A673 (cell line): ENCODE measurements around the gene PRDM16. TPM values are rescaled to one million over a fixed set of nuclear protein-coding genes. Genes with fewer than 3 reads are reported as not detected.

Experiments
- BruUV-seq: library from RNA; stranded (reverse); fragments of 400-500 nt; replicated peaks from 2 replicates; lab custom pipeline; 2021; lab: Mats Ljungman, UMichigan
- CTCF ChIA-PET: fragments of 300-600 bp; sonication (Branson Sonifier 250); formaldehyde crosslinking; loops from one replicate; lab custom pipeline; 2022; ENCODE audit warnings: antibody characterized with exemption; lab: Charles Lee
- POLR2A ChIA-PET: fragments of 300-600 bp; sonication (Branson Sonifier 250); formaldehyde crosslinking; loops from one replicate; lab custom pipeline; 2022; ENCODE audit warnings: antibody characterized with exemption; ENCODE audit not compliant: low non-redundant PET; lab: Charles Lee
- DNase-seq: peaks from one replicate; pipeline ENCODE4 v3.0.0-alpha.2; 2015; ENCODE audit warnings: low spot score
- H3K27ac ChIP-seq: fragments of 200-600 bp; sonication (generic); 2 replicates; pipeline ENCODE4 v1.5.1; 2016; ENCODE audit warnings: mixed run types, low read depth, mild to moderate bottlenecking, mixed read lengths, antibody characterized with exemption, low read length; ENCODE audit not compliant: poor library complexity, severe bottlenecking
- H3K27me3 ChIP-seq: fragments of 200-600 bp; sonication (generic); replicated peaks from 2 replicates; pipeline ENCODE4 v1.6.1; 2017; ENCODE audit warnings: mixed run types, low read depth, mild to moderate bottlenecking, mixed read lengths, antibody characterized with exemption, low read length; ENCODE audit not compliant: insufficient read depth, poor library complexity
- H3K36me3 ChIP-seq: fragments of 200-600 bp; sonication (generic); 2 replicates; pipeline ENCODE4 v1.6.1; 2016; ENCODE audit warnings: mixed run types, mild to moderate bottlenecking, mixed read lengths, antibody characterized with exemption, low read length; ENCODE audit not compliant: insufficient read depth, poor library complexity, severe bottlenecking
- H3K4me1 ChIP-seq: fragments of 200-600 bp; sonication (generic); 2 replicates; pipeline ENCODE4 v1.6.1; 2017; ENCODE audit warnings: mixed run types, mild to moderate bottlenecking, mixed read lengths, antibody characterized with exemption, low read length; ENCODE audit not compliant: insufficient read depth, poor library complexity, severe bottlenecking
- H3K4me3 ChIP-seq: fragments of 200-600 bp; sonication (generic); 2 replicates; pipeline ENCODE4 v1.5.1; 2016; ENCODE audit warnings: low read depth, mixed run types, mild to moderate bottlenecking, mixed read lengths, low read length; ENCODE audit not compliant: poor library complexity, severe bottlenecking
- H3K9me3 ChIP-seq: fragments of 200-600 bp; sonication (generic); 2 replicates; pipeline ENCODE4 v1.6.1; 2016; ENCODE audit warnings: mixed run types, low read depth, mild to moderate bottlenecking, mixed read lengths, antibody characterized with exemption, low read length; ENCODE audit not compliant: poor library complexity, severe bottlenecking
- CTCF ChIP-seq: fragments of 300-800, 200-600 bp; sonication (generic); conservative IDR thresholded peaks from 2 replicates; pipeline ENCODE4 v1.5.1; 2017; ENCODE audit warnings: low read depth, mild to moderate bottlenecking, antibody characterized with exemption, low read length, moderate library complexity, mixed read lengths
- EZH2 ChIP-seq: fragments of 200-600 bp; sonication (generic); IDR thresholded peaks from 2 replicates; pipeline ENCODE4 v1.6.1; 2017; ENCODE audit warnings: borderline replicate concordance, low read depth, mild to moderate bottlenecking, mixed read lengths, antibody characterized with exemption, low read length; ENCODE audit not compliant: poor library complexity, severe bottlenecking
- intact Hi-C: fragments of 100-400 bp; cut with micrococcal nuclease; formaldehyde crosslinking; loops from one replicate; pipeline ENCODE4 v1.10.0; 2022; ENCODE audit not compliant: unreplicated experiment
- total RNA-seq: library from RNA; stranded (reverse); gene quantifications from 2 replicates; pipeline ENCODE4 v1.2.3, GENCODE V29; 2021

PRDM16 gene
- total RNA-seq, 1 experiment from 2014 or later: 0.49 TPM

GRCh38 chr1:3037281-3038040 lies 31.5 kb upstream of the PRDM16 start:
- POLR2A ChIA-PET: no interaction called here
- intact Hi-C loops: no loop called here
- Histone ChIP-seq H3K27ac (no peak overlapping the region), H3K4me3 (no peak overlapping the region), H3K9me3 (no peaks in the 10 kb centered on the region), H3K27me3 (peaks cover 49% of the 10 kb centered on the region), H3K4me1 (no peaks in the 10 kb centered on the region), H3K36me3 (no peaks in the 10 kb centered on the region)
- no peak for TF ChIP-seq CTCF
- no peak for TF ChIP-seq EZH2
- CTCF ChIA-PET: interaction anchor here (0.5 kb wide), 1 partner anchor 388 kb away, joined by 6 read pairs; no protein-coding TSS in a partner anchor
- no peak for DNase-seq
- BruUV-seq: no TSS peak

GRCh38 chr1:3038113-3038551 lies 30.9 kb upstream of the PRDM16 start:
- ChIA-PET POLR2A (no interaction called here), CTCF (no interaction called here)
- Histone ChIP-seq H3K4me1 (no peaks in the 10 kb centered on the region), H3K36me3 (no peaks in the 10 kb centered on the region), H3K4me3 (no peak overlapping the region), H3K27me3 (peaks cover 47% of the 10 kb centered on the region), H3K27ac (no peak overlapping the region), H3K9me3 (no peaks in the 10 kb centered on the region)
- no TSS peak for BruUV-seq
- no peak for DNase-seq
- intact Hi-C loops: no loop called here
- no peak for TF ChIP-seq EZH2
- no peak for TF ChIP-seq CTCF

GRCh38 chr1:3038571-3039181 lies 30.3 kb upstream of the PRDM16 start:
- H3K4me1 ChIP-seq: no peaks in the 10 kb centered on the region
- H3K4me3 ChIP-seq: no peak overlapping the region
- no peaks in the 10 kb centered on the region for H3K9me3 ChIP-seq
- peaks cover 43% of the 10 kb centered on the region for H3K27me3 ChIP-seq
- POLR2A ChIA-PET: no interaction called here
- DNase-seq: no peak
- TF ChIP-seq CTCF (no peak), EZH2 (no peak)
- BruUV-seq: no TSS peak
- no peak overlapping the region for H3K27ac ChIP-seq
- no peaks in the 10 kb centered on the region for H3K36me3 ChIP-seq
- CTCF ChIA-PET: no interaction called here
- intact Hi-C loops: no loop called here
